NCI-H526 treated with DMSO at 0.1 percent for 48 hours (cell line): ENCODE results near the gene UBE2S.

ENCODE experiments used
- DNase-seq: peaks from one replicate; lab custom pipeline; 2025; lab: John Stamatoyannopoulos, UW

Gene UBE2S

DNA sequence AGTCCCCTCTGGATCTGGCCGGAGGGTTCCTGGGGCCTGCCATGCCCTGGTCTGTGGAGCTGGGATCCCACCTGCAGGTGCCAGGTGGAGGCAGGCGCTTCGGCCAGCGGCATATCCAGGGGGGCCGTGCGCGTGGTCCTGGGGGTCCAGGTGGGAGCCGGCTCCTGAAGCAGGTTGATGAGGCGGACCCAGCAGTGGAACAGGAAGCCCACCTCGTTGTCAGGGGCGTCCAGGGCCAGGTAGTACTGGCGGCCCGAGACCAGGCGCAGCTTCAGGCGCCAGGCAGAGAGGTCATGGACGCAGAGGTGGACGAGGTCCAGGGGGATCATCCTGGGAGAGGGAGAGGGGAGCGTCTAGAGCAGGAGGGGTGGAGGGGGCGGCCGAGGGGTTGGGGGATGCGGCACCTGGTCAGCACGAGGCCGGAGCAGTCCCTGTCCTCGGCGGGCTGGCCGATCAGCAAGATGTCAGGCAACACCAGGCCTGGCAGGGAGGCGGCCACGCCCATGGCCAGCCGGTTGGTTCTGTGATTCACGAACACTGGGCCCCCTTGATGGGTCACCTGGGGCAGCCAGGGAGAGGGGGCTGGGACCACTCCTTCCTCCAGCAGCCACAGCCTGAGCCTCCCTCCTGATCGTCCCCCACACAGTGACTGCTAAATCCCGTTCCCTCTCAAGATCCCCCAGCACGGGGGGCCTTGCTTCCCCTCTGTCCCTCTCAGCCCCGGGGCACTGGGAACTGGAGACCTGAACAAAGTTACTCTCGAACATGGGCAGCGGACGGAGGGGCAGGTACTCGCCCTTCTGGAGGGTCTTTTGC lies 45.2 kb downstream of the UBE2S start:
- DNase-seq = no peak

DNA sequence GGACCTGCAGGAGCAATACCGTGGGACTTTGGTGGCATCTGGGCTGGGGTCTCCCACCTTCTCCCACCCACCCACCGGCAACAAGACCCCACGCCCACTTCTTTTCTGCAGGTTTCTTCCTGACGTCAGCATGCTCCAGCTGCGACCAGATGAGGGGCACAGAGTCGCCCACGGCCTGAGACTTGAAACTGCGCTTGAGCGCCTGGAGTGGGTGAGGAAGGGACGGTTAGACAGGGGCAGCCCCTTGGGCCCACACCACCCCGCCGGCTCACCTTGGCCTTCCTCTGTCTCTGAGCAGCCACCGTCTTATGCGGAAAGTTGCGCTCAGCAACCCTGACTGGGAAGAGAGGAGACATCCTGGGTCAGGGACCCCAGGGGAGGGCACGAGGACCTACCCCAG lies 46.7 kb downstream of the UBE2S start:
- DNase-seq = no peak

DNA sequence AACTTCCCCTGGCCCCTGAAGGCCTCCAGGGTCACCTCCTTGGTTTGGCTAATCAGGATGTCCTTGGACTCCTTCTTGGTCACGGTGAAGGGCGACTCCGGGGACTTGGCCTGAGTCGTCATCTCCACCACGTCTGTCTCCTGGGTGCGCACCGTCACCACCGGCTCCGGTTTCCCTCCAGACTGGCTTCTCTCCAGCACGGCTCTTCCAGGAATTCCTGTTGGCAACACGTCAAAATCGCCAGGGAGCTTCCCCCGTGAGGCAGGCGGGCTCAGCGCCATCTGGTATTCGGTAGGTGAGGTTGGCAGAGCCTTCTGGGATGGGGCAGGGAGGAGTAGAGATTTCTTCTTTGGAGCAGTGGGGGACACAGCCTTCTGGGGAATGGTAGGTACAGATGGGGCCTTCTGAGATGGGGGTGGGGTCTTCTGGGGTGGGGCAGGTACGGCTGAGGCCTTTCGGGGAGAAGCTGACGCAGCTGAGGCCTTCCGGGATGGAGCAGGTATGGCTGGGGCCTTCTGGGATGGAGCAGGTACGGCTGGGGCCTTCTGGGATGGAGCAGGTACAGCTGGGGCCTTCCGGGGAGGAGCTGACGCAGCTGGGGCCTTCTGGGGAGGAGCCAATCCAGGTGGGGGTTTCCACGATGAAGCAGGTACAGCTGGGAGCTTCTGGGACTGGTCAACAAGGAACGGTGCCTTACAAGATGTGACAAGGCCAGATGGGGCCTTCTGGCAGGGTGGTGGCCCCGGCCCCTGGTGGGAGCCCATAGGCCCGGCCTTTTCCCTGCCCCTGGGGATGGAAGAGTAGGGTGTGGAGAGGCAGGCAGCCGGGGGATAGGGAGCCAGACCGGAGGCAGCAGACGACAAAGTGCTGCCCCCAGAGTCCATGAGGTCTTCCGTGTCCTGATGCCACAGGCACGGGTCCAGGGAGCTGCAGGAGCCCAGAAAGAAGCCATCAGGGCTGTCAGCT lies 48.4 kb downstream of the UBE2S start:
- no peak for DNase-seq

DNA sequence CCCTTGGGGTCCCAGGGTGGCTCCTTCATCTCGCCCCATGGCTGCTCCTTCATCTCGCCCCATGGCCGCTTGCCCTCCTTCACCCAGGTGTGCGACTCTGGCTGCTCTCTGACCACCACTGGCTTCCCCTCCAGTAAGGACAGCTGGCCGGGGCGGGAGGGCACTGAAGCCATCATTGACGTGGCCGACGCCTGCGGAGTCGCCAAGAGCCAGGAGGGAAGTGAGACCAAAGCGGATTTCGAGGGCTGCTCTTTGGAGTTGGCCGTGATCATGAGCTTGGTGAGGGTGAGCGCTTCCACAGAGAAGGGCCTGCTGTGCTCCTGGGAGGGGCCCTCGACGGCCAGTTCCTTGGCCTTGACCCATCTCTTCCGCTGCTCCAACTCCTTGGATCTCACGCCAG lies 49.1 kb downstream of the UBE2S start:
- DNase-seq = no peak

DNA sequence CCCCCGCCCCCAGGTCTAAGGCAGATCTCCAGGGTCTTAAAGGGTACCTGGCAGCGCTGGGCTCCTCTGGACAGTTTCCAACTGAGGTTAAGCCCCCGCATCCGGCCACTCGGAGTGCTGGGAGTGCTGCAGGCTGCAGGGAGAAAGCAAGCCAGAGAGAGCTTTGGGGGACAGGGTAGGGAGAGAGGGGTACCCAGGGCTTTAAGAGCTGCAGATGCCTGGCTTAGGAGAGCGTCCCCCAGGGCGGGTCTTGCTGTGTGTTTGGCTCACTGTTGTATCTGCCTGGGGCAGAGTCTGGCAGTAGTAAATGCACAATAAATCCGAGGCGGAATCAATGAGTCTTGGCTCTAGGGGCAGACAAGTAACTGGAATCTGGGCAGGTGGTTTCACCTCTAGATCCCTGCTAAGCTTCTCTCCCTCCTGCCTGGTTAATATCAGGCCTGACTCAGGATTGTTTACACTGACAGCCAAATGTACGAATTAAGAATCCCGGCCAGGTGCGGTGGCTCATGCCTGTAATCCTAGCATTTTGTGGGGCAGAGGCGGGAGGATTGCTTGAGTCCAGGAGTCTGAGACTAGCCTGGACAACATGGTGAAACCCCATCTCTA lies 52.3 kb downstream of the UBE2S start:
- DNase-seq = no peak

DNA sequence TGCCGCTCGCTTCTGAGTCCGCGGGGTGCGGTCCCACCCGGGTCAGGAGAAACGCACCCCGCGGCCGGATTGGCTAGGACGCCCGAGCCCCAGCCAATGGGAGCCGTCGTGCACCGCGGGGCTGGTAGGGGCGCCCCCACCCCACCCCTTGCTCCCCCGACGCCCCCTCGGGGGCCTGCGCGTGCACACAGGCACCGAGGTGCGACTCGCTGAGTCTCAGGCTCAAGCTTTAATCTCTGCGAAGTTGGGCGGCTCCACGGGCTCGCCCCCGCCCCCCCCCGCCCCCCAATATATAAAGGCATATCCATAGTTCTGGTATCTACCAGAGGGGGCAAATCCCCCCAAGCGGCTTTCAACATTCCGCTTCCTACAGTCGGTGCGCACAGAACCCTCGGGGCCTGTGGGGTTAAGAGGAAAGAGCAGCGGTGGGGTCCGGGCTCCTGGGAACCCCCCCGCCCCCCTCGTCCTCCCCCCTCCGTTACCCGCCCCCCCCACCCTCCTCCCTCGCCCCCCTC lies 52.8 kb downstream of the UBE2S start, which contains the start of gene COX6B2:
TSS of gene COX6B2 (minus strand) at position 22 of the 515 bp plus-strand sequence. CDS start 198 bp downstream, outside the sequence.
- no peak for DNase-seq

DNA sequence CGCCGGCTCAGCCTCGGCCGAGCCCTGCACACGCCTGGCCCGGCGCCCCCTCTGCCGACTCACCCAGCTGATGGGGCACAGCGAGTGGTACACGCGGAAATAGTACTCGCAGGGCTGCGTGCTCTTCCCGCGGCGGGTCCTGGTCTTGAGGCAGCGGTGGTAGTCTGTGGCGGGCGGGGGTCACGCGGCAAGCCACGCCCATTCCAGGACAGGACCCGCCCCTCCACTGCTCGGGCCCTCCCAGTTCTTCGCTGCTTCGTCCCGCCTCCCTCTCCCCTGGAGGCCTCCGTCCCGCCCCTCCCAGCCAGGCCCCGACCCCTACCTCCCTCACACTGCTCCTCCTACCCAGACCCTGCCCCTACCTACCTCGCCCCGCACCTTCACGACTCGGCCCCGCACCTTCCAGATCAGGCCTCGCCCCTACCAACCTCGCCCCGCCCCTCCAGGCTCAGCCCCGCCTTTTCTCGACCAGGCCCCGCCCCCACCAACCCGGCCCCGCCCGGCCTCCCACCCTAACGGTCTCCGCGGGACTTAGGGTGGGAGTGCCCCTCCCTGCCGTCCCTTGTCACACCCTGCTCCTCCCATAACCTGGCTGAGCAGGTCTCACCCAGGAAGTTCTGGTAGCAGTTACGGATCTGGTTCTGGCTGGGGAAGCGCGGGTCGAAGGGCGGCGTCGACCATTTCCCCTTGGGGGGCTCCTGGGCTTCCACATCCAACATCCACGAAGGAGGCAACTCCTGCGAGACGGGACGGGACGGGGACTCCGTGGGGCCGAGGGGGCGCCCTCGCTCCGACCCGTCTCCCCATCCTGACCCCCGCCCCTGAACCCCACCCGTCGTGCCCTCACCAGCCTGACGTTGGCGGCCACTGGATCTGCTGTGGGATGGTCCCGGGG lies 53.5 kb downstream of the UBE2S start:
- no peak for DNase-seq

DNA sequence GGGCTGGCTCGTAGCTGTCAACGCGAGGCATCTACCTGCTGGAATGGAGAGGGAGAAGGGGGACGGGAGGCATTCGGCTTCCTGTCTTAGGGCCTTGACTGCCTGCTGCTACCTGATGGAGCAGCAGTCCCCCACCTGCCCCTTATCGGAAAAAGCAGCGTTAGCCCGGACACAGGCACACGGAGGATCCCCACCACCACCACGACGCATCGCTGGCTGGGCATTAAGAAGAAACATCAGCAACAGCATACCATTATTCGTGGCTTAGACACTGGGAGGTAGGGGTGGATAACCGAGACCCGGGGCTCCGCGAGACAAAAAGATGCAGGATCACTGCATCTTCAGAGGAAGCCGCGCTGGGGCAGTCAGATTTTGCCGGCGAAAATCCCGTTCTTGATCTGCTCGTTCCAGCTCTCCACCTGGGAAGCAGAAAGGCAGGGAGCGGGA lies 54.2 kb downstream of the UBE2S start:
- DNase-seq = no peak

DNA sequence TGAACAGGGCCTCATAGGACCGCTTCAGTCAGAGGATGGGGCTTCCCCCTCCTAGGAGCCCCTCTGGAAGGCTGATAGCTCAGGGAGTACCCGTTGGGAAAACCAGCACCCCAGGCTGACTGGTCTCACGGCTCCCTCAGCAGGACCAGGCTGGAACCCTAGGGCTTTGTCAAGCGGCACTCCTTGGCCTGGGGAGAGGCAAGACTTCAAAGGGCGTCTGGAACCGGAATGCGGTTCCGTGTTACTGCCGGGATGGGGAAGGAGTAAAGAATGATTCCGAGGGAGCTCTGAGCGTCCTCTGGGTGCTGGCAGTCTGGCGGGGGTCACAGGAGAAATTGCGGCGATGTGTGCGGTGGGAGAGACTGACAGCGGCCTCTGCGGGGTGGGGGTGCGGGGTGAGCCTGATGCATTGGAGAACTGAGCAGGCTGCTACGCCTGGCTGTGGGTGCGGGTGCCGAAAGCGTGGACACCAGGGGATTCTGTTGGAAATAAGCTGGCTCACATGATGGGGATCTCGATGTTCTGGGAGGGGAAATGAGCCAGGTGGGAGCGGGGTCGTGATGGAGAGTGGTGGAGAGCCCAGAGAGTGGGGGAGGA lies 54.9 kb downstream of the UBE2S start:
- no peak for DNase-seq

DNA sequence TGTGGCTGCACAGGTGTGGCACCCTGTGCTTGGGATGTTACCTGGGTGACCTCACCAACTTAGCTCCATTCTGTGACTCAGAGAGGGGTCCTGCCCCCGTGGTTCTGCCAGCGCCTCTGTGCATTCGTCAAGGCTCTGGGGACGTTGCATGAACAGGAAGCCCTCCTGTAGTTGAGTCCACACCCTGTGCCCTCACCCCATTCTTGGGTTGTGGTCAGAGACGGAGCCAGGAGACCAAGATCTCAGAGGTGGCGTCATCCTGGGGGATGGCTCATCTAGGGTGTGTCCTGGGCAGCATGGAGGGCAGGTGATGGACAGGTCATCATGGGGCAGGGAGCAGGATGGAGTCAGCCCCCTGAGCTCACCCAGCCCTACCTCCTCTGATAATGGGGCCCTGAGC lies 55.5 kb downstream of the UBE2S start:
- no peak for DNase-seq

DNA sequence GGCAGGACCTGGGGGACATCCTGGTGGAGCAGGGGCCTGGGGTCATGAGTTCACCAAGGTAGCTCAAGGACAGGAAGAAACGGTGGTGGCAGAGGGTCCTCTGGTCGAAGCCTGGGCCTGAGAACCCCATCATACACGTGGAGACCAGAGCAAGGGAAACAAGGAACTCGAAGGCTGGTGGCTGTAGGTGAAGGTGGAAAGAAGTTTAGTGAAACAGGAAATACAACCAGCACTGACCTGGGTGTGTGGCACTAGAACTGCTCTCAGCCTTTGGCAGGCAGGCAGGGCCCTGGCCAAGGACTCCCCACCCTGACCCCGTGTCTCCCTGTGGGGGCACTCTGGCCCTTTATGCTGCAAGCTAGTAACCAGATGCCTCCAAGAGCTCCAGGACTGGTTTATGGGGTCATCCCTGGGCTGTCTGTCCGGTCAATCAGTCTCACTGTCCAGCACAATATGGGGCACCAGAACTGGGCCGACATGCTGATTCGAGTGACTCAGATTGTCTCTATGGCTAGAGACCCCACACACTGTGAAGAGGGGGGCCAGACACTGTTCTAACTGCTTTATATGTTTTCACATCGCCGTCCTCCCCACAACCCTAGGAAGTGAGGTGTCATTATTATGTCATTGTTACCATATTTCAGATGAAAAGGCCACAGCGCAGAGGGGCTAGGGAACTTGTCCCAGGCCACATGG lies 56.8 kb downstream of the UBE2S start:
- DNase-seq = no peak
